Measurements from ENCODE around the gene ZCCHC14. TPM values are rescaled to one million over a fixed set of nuclear protein-coding genes. Genes with fewer than 3 reads are reported as not detected.

The ZCCHC14 gene
- polyA plus RNA-seq, 12 donors = 16.6 to 26.0 (median 18.0) TPM; not detected in 1

- no peak for DNase-seq
These were observed 33.0 kb downstream of the ZCCHC14 start for GRCh38 chr16:87459833-87460232.

- DNase-seq = no peak
These were observed 33.8 kb downstream of the ZCCHC14 start for GRCh38 chr16:87459027-87459426.

- DNase-seq = no peak
These were observed 34.4 kb downstream of the ZCCHC14 start for GRCh38 chr16:87458424-87458915.

GRCh38 chr16:87457709-87458423 lies 35.0 kb downstream of the ZCCHC14 start:
- DNase-seq = no peak

GRCh38 chr16:87457061-87457611 lies 35.7 kb downstream of the ZCCHC14 start:
- no peak for DNase-seq

GRCh38 chr16:87454391-87454790 lies 38.4 kb downstream of the ZCCHC14 start:
- no peak for DNase-seq

GRCh38 chr16:87453326-87453725 lies 39.5 kb downstream of the ZCCHC14 start:
- DNase-seq = no peak

GRCh38 chr16:87451563-87452210 lies 41.1 kb downstream of the ZCCHC14 start:
- DNase-seq = no peak

GRCh38 chr16:87448866-87449265 lies 44.0 kb downstream of the ZCCHC14 start:
- no peak for DNase-seq

- DNase-seq = no peak
These were observed 45.5 kb downstream of the ZCCHC14 start for GRCh38 chr16:87447323-87447722.

- no peak for DNase-seq
These were observed 46.3 kb downstream of the ZCCHC14 start for GRCh38 chr16:87446479-87446878.

GRCh38 chr16:87445486-87445885 lies 47.3 kb downstream of the ZCCHC14 start:
- DNase-seq = no peak

GRCh38 chr16:87443964-87444363 lies 48.9 kb downstream of the ZCCHC14 start:
- DNase-seq = no peak

GRCh38 chr16:87443016-87443415 lies 49.8 kb downstream of the ZCCHC14 start:
- no peak for DNase-seq

GRCh38 chr16:87442581-87442966 lies 50.2 kb downstream of the ZCCHC14 start:
- DNase-seq = no peak

GRCh38 chr16:87441886-87442580 lies 50.8 kb downstream of the ZCCHC14 start:
- DNase-seq = no peak

- no peak for DNase-seq
These were observed 52.9 kb downstream of the ZCCHC14 start for GRCh38 chr16:87439926-87440325.

GRCh38 chr16:87438611-87438985 lies 54.2 kb downstream of the ZCCHC14 start:
- DNase-seq = no peak

GRCh38 chr16:87437911-87438610 lies 54.8 kb downstream of the ZCCHC14 start:
- no peak for DNase-seq

GRCh38 chr16:87437327-87437726 lies 55.5 kb downstream of the ZCCHC14 start:
- no peak for DNase-seq

- no peak for DNase-seq
These were observed 56.3 kb downstream of the ZCCHC14 start for GRCh38 chr16:87436225-87437172.
